ENCODE measurements around the gene NDUFB11.
"Not testable (repeated sequence)": the region's sequence is repeated elsewhere in the genome, so short reads cannot be mapped to it uniquely, and the experiment has no call there.

Gene NDUFB11

DNA sequence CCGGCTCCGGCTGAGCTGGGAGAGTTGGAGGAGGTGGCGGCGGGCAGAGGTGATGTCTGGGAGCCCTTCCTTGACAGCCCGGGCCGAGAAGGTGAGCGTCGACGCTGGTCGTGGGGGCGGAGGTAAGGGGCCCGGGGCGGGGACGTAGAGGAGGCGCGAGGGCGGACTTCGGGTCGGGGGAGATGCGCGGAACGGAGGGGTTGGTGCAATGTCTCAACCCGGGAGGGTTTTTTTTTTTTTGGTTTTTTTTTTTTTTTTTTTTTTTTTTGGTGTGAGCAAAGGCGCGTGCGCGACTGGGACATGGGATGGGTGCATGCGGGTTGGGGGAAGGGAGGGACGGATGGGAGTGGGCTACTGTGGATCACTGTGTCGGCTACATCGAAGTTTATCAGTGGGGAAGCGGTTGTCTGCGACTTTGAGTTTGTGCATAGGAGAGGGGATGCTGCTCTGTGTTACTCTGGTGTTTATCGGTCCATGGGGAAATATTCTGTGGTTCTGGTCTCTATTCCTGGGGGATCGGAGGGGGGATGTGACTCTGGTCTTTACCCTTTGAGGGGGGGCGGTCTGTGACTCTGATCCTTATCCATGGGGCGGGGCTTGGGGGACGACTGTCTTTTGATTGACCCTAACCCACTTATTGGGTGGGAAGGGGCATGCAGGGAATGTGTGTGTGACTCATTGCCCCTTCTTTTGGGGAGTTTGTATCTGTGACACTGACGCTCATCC, 1.1 kb upstream of the NDUFB11 start:
- no peak for DNase-seq

- peak; percentile 1 for DNase-seq
These were observed 442 bp downstream of the NDUFB11 start for GRCh38 chrX:47143894-47144625.

DNA sequence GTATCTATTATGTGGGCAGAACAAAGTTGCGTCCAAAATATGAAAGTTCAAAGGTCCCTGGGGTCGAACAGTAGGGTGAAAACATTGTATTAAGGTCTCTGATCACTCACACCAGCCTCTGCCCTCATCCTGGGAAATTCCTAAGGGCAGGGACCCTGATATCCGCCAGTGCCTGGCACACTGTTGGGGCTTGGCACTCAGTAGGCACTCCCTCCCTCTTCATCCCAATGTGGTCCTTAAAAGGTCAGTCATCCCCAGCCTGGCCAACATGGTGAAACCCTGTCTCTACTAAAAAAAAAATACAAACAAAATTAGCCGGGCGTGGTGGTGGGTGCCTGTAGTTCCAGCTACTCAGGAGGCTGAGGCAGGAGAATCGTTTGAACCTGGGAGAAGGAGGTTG, 6.3 kb downstream of the NDUFB11 start:
- no peak for DNase-seq

- not testable (repeated sequence) for DNase-seq
These were observed 8.9 kb downstream of the NDUFB11 start for GRCh38 chrX:47135650-47136049.

GRCh38 chrX:47133493-47133892, 11.0 kb downstream of the NDUFB11 start:
- DNase-seq = no peak

DNA sequence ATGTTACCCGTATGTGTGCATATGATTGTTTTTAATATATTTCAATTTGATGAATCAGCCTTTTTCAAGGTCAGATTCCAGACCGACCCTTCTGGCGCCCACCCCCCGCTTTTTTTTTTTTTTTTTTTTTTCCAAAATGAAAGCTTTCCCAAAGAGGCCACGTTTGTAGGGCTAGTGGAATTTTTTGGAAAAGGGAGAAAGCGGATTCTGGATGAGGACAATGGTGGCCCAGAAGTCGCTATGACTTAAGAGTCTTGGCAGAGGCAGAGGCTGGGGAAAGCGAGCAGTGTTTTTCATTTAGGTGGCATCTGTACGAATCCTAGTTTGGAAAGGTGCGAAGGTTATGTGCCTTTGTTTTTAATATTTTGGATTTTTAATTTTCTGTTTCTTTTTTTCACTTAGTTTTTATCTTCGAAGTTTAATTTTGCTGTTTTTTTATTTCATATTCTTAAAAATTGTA, 14.6 kb downstream of the NDUFB11 start:
- DNase-seq = no peak

- DNase-seq = peak; percentile 77
These were observed 15.2 kb downstream of the NDUFB11 start for GRCh38 chrX:47129157-47129898.

DNA sequence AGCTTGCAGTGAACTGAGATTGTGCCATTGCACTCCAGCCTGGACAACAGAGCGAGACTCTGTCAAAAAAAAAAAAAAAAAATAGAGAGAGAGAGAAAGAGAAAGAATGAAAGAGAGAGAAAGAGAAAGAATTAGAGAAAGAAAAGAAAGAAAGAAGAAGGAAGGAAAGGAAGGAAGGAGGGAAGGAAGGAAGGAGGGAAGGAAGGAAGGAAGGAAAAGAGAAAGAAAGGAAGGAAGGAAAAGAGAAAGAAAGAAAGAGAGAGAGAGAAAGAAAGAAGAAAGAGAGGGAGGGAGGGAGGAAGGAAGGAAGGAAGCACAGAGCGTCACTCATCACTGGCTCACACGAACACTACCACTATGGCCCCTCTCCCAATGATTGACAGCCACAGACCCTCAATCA, 20.0 kb downstream of the NDUFB11 start:
- not testable (repeated sequence) for DNase-seq

DNA sequence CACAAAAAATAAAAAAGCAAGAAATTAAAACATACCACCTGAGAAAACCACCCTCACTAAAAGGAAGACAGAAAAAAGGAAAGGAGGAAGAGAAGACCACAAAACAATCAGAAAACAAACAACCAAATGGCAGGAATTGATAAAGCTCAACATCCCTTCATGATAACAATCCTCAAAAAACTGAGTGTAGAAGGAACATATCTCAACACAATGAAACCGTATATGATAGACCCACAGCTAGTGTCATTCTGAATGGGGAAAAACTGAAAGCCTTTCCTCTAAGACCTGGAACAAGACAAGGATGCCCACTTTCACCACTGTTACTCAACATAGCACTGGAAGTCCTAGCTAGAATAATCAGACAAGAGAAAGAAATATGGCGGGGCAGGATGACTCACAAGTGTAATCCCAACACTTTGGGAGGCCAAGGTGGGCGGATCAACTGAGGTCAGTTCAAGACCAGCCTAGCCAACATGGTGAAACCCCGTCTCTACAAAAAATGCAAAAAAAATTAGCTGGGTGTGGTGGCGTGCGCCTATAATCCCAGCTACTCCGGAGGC, 27.9 kb downstream of the NDUFB11 start:
- DNase-seq = not testable (repeated sequence)

DNA sequence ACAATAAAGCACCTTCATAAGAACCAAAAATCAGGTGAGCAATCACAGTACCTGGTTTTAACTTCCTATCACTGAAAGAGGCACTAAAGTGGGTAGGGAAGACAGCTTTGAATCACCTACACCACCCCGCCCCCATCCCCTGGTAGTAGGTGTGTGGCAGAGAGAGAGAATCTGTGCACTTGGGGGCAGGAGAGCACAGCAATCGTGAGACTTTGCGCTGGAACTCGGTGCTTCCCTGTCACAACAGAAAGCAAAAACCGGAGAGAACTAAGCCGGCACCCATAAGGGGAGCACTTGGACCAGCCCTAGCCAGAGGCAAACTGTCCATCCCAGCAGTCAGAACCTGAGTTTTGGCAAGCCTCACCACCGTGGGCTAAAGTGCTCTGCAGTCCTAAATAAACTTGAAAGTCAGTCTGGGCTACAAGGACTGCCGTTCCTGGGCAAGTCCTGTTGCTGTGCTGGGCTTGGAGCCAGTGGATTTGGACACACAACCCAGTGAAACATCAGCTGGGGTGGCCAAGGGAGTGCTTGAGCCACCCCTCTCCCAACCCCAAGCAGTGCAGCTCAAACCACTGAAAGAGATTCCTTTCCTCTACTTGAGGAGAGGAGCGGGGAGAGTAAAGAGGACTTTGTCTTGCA, 32.1 kb downstream of the NDUFB11 start:
- no peak for DNase-seq

DNA sequence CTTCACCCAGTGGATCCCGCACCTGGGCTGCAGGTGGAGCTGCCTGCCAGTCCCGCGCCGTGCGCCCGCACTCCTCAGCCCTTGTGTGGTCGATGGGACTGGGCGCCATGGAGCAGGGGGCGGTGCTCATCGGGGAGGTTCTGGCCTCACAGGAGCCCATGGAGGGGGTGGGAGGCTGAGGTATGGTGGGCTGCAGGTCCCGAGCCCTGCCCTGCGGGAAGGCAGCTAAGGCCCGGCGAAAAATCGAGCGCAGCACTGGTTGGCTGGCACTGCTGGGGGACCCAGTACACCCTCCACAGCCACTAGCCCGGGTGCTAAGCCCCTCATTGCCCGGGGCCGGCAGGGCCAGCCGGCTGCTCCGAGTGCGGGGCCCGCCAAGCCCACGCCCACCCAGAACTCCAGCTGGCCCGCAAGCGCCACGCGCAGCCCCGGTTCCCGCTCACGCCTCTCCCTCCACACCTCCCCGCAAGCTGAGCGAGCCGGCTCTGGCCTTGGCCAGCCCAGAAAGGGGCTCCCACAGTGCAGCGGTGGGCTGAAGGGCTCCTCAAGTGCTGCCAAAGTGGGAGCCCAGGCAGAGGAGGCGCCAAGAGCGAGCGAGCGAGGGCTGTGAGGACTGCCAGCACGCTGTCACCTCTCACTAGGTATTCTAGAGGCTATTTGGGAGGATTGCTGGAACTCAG, 33.4 kb downstream of the NDUFB11 start:
- not testable (repeated sequence) for DNase-seq

DNA sequence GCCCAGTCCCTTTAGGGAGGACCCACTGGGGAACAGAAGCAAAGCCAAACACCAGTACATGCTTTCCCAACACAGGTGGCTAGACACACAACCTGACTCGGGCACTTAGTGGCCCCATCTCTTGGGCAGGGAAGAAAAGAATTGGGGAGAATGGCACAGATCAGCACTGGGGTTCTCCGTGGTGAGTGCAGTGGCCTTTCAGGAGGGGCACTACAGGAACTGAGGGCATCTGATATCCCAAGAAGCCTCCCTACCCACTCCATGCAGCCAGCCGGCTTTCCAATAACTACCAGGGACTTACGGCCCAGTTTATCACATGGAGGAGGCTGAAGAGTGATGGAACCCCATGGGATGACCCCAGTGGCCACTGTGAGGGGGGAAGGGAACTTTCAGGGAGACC, 43.3 kb downstream of the NDUFB11 start:
- no peak for DNase-seq

GRCh38 chrX:47098338-47099094, 46.0 kb downstream of the NDUFB11 start:
- DNase-seq = no peak

- no peak for DNase-seq
These were observed 47.5 kb downstream of the NDUFB11 start for GRCh38 chrX:47097018-47097417.

GRCh38 chrX:47093860-47094259, 50.6 kb downstream of the NDUFB11 start:
- DNase-seq = no peak

DNA sequence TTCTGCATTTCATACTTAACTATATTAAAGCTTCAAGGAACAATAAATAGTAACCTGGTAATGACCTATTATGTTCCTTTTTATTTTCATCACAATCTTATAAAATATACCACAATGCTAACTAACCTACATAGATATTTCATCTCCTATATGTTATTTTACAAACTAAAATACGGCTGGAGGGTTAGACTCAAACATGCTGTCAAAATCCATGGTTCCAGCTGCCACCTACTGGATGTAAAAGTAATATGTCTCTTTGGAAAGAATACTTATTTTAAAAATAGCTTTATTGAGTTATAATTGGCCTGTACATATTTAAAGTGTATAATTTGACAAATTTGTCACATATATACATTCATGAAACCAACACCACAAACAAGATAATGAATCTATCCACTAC, 51.3 kb downstream of the NDUFB11 start:
- DNase-seq = no peak

Measured in kidney glomerular epithelial cell (primary cell).